ENCODE results near the gene MEIS2. TPM values are rescaled to one million over a fixed set of nuclear protein-coding genes. Genes with fewer than 3 reads are reported as not detected.

MEIS2 gene
- polyA plus RNA-seq, 1 donor: 4.2 TPM

DNA sequence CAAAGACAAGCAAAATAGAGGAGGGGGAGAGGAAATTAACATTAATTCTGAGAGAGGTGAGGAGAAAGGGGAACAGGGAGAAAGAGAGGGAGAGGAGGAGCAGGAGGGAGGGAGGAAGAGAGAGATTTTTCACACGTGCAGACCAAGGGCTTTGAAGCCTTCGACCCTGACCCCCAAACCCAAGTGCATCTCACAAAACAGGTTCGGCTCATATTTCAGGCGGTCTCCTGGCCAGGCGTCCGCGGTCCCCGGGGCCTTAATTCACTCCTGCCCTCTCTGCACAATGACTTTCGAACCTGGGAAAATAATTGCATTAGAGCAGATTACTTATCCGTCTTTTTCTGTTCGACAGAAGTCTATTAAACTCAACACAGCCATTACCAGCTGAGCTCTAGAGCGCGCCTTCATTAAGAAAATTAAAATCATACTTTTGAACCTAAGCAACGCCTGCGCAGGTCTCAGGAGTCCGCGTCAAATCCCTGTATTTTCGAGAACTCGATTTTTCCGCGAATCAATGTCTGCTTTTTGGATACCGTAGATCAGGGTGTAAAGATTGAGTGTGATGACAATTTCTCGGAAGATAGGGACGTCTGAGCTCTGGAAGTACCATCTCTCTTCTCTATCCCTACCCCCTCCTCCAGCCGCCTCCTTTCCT, 220.7 kb downstream of the MEIS2 start:
- no peak for DNase-seq (ENCODE audit: low read depth)

DNA sequence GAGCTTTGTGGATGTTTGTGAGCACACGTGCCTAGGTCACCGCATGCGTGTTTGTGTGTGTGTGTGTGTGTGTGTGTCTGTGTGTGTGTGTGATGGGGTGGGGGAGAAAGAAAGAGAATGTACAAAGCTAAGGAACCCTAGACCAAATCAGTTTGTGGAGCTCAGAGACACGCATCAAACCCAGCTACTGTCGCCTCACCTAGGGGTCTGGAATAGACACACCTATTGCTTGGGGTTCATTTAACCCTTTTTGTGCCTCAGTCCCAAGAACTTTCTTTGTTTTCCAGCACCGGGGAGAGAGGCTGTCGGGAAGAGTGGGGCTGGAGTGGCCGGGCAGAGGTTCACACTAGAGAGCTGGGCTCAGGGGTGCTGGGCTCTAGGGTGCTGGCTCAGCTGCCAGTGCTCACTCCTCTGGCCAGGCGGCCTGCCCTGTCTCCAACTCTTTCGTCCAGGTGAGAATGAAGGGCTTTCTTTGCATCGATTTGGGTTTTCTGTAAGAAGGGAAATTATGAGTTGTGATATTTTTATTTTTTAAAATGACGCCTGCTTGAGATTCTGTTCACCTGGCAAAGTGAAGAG, 221.6 kb downstream of the MEIS2 start:
- DNase-seq (ENCODE audit: low read depth): no peak

DNA sequence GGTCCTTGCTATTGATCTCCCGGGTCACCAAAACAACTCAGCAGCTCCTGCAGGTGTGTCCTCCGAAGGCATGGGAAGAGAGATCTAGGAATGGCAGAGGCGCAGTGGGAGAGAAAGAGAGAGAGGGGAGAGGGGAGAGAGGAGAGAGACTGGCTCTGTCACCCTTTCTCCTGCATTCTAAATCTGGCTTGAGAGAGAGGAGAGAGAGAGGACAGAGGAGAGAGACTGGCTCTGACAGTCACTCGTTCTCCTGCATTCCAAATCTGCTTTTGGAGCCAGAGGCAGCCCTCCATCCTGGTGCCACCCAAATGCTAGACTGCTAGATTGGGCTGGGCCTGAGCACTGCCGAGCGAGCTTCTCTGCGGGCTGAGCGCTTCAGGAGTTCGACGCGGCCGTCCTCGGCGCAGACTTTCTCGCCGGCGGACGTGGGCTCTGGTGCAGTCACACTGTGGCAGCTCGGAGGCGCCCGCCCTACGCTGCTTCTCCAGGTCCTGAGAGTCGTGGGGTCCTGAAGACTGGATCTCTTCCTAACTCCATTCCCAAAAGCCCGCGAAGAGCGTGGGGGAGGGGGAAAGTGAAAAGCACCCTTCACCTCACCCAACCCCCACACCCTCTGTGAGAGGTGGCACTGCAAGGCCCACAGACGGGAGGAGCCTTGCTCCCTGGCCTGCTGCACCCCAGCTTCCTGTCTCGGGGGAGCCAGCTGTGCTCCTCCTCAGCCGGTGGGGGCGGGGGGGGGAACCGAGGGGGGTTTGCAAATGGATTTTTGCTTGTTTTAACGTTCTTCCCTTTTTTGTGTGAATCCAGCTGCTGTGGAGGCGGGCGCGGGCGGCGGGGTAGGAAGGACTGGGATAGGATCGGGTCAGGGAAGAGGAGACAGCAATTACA, 222.3 kb downstream of the MEIS2 start:
- no peak for DNase-seq (ENCODE audit: low read depth)

DNA sequence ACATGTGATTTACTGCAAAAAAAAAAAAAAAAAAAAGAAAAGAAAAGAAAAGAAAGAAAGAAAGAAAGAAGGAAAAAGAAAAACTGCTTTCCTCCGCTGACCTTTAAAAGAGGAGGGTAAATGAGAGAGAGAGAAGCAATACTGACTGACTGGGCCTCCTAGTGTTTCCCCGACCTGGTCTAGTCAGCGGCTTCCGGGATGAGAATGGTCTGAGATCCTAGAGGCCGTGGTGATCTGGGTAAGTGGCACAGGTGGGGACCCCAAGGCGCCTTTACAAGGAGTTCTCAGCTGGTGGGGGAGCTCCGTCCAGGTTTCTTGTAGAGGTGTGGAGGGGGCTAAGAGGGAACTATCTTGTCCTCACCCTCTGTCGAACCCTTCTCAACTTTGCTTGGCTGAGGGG, 223.1 kb downstream of the MEIS2 start:
- no peak for DNase-seq (ENCODE audit: low read depth)

DNA sequence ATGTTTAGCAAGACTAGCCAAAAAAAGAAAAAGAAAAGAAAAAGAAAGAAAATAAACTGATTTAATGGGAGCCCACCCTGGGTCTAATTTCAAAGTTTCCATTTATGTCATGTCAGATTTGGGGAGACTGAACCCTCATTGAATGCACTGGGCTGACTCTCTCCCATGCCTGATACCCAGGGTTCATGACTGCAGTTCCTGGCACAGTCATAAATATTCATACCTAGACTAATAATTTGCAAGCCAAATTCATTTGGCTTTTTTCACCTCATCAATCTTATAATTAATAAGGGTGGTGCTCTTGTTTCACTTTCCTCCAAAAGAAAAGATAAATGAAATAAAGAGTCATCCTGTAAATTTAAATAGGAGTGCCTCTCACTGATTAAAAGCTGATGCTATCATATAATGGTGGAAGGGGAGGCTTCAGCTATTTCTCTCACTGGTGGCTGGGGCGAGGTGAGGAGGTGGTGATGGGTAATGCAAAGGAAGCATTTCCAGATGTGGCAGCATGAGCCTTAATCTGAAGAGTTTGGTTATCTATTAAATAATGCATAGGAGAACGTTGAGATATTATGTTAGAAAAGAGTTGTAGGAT, 224.5 kb downstream of the MEIS2 start:
- DNase-seq (ENCODE audit: low read depth): no peak

DNA sequence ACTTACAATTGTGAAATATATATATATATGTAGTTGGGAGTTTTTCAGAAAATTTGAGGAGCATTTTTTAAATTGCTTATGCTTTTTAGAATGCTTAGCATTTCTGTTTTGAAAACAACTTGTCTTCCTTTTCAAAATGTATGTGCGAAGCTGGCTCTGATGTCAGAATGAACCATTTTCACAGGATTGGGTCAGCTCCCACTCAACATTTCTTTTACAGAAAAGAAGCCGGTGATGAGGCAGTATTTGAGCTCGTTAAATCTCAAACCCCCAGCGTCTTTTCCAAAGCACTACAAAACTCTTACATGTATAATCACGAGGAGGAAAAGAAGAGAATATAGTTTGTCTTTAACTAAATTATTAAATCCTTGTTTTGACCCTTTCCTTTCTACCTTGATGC, 225.4 kb downstream of the MEIS2 start:
- no peak for DNase-seq (ENCODE audit: low read depth)

DNA sequence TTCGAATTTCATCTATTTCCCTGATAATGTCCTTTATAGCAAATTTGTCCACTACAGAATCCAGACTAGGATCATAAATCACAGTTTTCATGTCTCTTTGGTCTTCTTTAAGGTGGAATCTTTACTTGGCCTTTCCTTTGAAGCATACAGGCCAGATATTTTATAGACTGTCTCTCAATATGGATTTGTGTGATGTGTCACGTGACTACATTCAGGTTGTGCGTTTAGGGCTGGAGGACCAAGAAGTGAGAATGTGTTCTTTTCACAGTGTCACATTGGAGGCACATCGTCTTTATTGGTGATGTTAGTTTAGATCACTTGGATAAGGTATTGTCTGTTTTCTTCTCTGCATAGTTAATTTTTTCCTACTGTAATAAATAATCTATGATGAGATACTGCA, 232.9 kb downstream of the MEIS2 start:
- DNase-seq (ENCODE audit: low read depth): no peak

DNA sequence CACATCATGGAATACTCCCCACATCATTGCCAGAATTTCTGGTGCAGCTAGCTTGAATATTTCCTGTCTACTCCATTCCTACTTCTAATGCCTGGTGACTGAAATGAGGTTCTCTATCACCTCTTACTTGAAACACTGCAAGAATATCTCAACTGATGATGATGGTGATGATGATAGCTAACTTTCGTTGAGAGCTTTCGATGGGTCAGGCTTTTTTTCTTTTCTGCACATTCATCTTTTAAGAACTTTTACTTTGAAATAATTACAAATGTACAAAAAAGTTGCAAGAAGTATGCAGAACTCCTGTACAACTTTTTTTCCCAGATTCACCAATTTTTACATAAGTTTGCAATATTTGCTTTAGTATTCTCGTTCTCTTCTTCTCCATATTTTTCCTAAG, 233.5 kb downstream of the MEIS2 start:
- DNase-seq (ENCODE audit: low read depth): no peak

DNA sequence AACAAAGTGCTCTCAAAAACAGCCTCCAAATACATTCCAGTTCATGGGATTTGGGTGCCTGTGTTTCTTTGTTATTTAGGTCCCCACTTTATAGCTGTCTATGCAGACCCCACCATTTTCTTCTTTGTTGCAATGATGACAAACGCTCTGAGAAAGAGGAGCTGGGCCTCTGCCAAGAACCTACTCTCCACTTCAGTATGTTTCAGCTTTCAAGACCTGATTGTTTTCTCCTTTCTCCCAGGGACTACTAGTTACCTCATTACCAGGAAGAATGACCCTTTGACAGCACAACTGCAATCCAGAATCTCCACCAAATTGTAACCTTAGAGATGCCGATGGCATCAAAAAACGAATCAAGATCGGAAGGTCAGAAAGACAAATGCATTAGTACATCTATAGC, 236.8 kb downstream of the MEIS2 start:
- DNase-seq (ENCODE audit: low read depth): no peak

DNA sequence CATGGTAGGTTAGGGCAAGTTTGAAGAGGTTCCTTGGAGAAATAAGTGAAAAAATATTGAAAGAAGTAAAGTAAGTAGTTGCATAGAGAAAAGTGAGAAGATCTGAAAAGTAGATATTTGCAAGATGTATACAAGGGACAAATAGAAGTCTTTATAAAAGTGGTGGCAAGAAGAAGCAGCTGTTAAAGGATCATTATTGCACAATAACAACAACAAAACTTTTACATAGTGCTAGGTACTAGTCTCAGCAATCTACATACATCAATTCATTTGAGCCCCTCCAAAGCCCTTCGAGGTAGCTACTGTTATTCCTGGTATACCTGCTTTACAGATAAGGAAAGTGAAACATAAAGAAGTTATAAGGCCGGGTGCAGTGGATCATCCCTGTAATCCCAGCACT, 239.6 kb downstream of the MEIS2 start:
- DNase-seq (ENCODE audit: low read depth): no peak

DNA sequence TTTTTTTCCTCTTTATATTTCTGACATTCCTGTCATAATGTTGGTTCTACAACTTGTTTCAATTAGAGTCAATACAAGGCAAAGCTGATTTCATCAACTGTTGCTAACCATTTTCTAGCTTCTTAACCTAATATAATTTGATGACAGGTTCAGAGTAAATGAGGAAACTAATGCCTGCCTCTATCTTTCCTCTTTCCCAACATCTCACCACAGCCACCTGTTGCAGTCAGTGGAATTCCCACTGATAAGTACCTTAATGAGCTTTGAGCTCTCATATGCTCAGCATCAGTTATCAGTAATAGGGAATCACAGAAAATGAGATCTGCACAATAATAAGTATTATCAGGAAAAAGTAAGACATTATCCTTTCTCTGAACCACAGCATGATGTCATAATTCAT, 241.9 kb downstream of the MEIS2 start:
- no peak for DNase-seq (ENCODE audit: low read depth)

DNA sequence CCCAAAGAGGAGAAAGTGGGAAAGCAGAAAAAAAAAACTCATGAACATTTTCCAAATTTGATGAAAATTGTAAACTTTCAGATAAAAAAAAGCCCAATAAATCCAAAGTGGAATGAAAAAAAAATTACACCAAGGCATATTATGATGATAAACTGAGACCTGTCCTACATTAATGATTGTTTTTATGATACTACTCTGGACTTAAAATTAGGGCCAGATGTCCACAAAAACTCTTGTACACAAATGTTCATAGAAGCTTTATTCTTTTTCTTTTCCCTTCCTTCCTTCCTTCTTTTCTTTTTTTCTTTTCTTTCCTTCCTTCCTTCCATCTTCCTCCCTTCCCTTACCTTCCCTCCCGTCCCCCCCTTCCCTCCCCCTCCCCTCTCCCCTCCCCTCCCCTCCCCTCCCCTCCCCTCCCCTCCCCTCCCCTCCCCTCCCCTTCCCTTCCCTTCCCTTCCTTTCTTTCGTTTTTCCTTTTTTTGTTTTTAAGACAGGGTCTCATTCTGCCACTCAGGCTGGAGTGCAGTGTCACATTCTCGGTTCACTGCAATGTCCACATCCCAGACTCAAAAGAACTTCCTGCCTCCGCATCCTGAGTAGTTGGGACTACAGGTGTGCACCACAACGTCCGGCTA, 243.9 kb downstream of the MEIS2 start:
- no peak for DNase-seq (ENCODE audit: low read depth)

DNA sequence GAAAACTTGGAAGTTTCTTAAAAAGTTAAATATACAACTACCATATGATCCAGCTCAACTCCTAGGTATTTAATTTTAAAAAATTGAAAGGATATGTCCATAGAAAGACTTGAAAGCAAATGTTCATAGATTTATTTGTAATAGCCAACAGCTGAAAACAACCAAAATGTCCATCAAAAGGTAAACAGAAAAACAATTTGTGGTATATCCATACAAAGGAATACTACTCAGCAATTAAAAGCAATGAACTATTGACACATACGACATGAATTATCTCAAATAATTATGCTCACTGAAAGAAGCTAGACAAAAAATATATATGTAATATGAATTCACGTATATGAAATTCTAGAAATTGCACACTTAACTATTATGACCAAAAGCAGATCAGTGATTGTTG, 249.5 kb downstream of the MEIS2 start:
- DNase-seq (ENCODE audit: low read depth): no peak

DNA sequence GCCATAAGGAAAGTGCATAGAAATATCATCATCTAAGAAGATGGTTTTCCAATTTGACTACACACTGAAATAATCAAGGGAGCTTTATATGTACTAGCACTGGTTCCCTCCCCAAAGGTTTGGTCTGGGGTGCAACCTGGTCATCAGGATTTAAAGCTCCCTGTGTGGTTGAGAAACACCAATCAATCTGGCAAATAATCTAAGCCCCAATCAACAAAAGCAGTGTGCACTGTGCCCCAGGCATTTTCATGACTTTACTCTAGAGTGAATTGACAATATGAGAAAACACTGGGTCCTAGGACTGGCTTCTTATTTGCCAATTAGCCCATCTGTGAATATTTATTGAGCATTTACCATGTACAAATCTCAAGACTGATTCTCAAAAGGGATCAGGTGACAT, 255.1 kb downstream of the MEIS2 start:
- DNase-seq (ENCODE audit: low read depth): no peak

DNA sequence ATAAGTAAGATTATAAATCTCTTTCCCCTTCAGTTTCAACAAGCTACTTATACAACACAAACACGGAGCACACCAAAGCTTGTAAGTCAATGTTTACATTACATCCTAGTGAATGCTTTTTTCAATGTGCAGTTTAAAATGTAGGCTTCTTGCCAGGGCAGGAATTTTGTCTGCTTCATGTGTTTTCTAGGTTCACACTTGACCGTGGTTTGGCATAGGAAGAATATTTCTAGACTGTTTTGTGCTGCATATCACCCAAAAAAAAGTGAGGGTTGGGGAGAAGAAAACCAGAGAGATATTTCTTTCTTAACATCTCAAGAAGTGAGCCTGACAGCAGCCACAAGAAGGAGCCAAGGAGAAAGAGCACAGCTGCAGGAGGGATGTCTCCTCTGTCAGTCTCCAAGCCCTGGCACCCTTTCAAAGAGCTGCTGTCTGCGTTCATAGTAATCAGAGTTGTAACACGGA, 255.8 kb downstream of the MEIS2 start:
- no peak for DNase-seq (ENCODE audit: low read depth)

DNA sequence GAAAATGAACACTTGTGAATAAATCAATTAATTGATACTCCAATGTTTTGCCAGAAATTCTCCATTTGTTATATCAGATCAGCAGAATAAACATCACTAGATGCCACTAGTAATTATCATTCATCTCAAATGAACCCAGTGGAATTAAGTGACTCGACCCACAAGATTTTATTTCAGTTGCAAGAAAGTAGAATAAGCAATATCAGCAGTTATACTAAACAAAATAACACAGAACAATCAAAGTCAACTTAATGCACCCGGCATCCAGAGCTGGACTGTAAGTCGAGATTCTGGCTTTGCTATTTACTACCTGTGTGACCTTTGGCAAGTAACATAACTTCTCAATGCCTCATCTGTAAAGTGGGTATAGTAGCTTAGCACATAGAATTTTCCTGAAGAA, 256.5 kb downstream of the MEIS2 start:
- no peak for DNase-seq (ENCODE audit: low read depth)

DNA sequence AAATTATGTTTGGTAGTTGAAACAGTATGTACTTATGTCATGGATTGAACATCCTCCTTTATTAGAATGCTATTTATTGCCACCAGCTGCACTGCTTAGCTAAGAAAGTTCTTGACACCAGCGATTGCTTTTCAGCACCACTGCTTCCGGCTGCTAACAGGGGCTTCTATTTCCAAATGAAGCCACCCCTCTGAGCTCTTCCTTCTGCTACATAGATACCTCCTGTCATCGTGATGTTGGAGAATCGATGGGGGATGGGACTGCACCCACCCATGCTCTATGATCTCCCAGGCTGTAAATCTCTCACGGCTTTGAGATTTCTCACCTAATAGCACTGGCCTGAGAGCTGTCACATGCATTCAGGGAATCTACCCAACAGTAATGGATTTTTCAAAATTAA, 259.2 kb downstream of the MEIS2 start:
- DNase-seq (ENCODE audit: low read depth): no peak
